Inflammatory macrophage (primary cell): Measurements from ENCODE around the gene NUP93.
A peak's percentile ranks its signal among the peaks of the same experiment; 100 is the strongest.
"Not testable (repeated sequence)": the region's sequence is repeated elsewhere in the genome, so short reads cannot be mapped to it uniquely, and the experiment has no call there.

Source experiments
- DNase-seq, 2 donors: peaks; one replicate each; pipeline ENCODE4 v3.0.0-alpha.2; 2020 to 2022

NUP93 gene

DNA sequence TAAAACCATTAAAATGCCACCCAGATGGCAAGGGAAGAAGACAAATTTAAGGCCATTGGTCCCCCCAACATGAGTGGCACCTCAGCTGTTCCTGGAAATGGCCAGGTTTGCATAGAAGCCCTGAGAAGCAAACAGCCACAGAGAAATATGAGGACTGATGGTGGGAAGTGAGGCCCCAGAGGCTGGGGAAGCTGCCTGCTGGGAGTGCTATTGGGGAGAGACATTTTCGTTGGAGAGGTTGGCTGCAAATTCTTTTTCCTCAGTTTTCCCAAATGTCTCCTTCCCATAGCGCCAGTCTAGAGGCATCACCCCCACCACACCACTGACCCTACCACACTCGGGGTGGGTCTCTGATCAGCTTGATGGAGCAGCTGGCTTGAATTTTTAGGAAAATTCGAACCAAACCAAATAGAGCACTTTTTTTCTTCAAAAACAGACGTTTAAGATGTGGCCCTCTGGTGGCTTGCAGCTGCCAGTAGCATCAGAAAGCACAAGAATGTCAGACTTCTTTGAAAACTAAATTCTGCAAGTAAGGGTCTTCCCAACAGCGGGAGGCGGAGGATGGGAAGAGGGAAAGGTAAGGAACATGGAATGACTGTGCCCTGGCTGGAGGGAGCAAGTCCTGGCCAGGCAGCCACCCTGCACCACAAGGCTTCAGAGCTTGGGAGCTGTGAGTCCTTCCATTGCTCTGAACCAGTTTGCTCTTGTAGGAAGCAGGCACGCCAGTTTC is 121.9 kb downstream of the NUP93 start:
- no peak for DNase-seq

DNA sequence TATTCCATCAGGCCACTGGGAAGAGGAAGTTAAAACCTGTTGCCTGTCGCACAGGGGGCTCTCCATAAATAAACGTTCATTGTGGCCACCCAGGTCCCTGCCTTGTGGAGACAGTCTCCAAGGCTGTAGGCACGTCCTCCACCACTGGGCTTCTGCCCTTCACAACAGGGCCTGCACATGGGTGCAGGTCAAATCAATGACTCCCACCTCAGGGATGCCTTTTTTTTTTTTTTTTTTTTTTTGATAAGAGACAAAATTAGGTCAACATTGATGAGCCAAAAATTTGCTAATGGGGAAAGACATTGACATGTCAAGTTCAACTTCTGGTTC is 122.4 kb downstream of the NUP93 start:
- DNase-seq: no peak

DNA sequence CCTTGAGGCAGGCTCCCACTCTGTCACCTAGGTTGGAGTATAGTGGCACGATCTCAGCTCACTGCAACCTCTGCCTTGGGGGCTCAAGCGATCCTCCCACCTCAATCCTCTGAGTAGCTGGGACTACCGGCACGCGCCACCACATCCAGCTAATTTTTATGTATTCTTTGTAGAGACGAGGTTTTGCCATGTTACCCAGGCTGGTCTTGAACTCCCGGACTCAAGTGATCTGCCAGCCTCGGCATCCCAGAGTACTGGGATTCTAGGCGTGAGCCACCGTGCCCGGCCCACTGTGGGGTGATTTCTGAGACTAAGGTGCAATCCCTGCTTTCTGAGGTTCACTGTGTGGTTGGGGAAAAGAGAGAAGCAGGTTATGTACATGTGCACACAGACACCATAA is 123.0 kb downstream of the NUP93 start:
- DNase-seq: no peak

- no peak for DNase-seq
Measured at GRCh38 chr16:56855201-56855600, 125.3 kb downstream of the NUP93 start.

DNA sequence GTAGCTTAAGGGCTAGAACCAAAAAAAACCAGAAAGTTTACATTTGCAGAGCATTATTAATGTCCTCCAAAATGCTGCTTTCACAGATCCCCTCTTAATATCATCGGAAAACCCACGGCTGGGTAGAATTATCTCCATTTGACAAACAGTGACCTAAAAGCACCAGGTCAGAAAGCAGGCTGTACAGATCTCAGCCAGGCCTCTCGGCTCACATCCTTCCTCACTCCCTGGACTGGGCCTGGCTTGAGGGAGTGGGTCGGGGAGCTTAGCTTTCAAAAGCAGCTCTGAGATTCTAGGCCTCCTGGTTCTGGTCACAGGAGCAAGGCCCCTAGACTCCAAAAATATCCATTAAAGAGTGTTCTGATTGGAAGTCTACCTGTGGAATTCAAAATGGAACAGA is 126.0 kb downstream of the NUP93 start:
- no peak for DNase-seq

- peak in 1 of 2 donors; percentile 11 for DNase-seq
Measured at GRCh38 chr16:56856876-56857447, 127.0 kb downstream of the NUP93 start.

GRCh38 chr16:56858374-56858773 is 128.4 kb downstream of the NUP93 start:
- peak; percentile 59 to 69 for DNase-seq

GRCh38 chr16:56859636-56860035 is 129.7 kb downstream of the NUP93 start:
- no peak for DNase-seq

DNA sequence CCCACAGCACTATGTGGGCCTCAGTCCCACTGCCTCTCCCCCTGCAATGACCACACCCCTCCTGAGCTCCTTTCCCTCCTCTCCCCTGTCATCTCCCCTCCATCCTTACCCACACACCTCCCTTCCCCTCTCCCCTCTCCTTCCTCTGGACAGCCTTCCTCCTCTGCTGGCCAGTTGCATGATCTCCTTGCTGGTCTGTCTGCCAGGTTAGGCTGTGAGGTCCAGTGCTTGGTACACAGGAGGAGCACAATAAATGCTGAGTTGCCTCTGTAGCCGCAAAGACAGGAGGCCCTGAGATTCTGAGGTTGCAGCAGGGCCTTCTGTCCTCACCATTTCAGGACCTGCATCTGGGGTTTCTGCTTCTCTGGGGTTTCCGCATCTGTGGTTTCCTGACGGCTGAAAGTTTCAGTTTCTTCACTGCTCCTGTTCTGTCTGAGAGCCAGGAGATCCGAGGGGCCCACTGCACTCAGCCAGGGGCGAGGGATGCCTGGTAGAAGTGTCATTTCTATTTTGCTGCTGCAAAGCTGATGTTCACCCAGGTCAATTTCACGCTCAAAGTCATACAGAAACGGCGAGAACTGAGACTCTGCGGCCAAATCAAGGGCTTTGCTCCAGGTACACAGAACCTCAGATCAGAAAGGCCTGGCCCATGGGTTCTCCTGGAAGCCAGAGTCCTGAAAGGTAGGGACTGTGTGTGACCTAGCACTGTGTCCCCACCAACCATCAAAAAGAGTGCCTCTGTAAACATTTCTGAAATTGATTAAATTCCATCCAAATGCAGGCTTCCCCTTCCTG is 130.5 kb downstream of the NUP93 start:
- DNase-seq: peak in 1 of 2 donors; percentile 41

- no peak for DNase-seq
Measured at GRCh38 chr16:56861092-56861610, 131.2 kb downstream of the NUP93 start.

- DNase-seq: no peak
Measured at GRCh38 chr16:56861756-56862155, 131.8 kb downstream of the NUP93 start.

DNA sequence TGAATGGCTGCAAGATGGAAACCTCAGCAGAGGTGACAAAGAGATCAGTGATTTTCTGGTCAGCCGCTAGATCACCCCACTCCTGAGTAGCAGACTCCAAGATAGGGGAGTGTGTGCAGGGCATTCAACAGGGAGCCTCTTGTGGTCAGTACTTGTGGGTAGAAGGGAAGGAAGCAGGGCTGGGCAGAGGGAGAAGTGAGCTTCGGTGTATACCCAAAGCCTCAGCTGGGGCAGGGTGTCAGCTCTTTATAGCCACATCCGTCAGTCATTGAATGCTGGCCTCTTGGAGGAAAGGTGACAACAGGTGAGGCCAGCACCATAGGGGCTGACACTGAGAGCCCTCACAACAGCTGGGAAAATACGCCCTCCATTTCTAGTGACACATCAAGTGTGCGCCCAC is 132.8 kb downstream of the NUP93 start:
- DNase-seq: peak; percentile 39 to 56

DNA sequence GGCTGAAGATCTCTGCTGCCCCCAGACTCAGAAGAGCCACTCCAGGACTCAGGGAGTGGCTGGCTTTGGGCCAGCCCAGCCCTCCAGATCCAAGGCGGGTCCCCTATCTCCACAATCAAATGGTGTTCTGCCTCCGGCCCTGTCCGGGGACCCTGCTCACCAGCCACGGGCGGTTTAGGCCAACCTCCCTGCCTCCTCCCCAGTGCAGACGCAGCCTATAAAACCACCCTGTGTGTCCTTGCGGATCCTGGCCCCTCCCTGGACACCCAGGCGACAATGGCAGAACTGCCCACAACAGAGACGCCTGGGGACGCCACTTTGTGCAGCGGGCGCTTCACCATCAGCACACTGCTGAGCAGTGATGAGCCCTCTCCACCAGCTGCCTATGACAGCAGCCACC is 135.0 kb downstream of the NUP93 start, which contains the start of gene SLC12A3:
SLC12A3 (plus strand) TSS at position 248 of the 400 bp plus-strand sequence; CDS start at position 277, 29 bp downstream.
- DNase-seq: no peak

GRCh38 chr16:56865394-56866062 is 135.6 kb downstream of the NUP93 start:
- no peak for DNase-seq

GRCh38 chr16:56866955-56867830 is 137.3 kb downstream of the NUP93 start:
- DNase-seq: peak; percentile 73 to 74

DNA sequence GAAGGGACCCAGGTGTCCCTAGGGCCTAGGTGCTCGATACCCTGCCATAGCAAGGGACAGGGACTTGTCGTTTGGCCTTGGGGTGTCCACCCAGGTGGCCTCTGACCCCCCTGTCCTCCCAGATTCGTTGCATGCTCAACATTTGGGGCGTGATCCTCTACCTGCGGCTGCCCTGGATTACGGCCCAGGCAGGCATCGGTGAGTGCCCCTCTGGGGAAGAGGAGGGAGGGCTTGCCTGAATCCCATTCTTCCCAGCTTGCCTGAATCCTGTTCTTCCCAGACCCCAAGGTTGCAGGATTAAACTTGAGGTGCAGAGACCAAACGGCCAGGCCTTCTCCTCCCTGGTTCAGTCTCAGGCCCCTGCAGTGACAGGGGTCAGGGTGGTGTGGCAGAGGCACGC is 138.2 kb downstream of the NUP93 start:
- DNase-seq: no peak

GRCh38 chr16:56868766-56869165 is 138.8 kb downstream of the NUP93 start:
- not testable (repeated sequence) for DNase-seq

GRCh38 chr16:56869513-56870275 is 139.8 kb downstream of the NUP93 start:
- peak; percentile 41 to 50 for DNase-seq

DNA sequence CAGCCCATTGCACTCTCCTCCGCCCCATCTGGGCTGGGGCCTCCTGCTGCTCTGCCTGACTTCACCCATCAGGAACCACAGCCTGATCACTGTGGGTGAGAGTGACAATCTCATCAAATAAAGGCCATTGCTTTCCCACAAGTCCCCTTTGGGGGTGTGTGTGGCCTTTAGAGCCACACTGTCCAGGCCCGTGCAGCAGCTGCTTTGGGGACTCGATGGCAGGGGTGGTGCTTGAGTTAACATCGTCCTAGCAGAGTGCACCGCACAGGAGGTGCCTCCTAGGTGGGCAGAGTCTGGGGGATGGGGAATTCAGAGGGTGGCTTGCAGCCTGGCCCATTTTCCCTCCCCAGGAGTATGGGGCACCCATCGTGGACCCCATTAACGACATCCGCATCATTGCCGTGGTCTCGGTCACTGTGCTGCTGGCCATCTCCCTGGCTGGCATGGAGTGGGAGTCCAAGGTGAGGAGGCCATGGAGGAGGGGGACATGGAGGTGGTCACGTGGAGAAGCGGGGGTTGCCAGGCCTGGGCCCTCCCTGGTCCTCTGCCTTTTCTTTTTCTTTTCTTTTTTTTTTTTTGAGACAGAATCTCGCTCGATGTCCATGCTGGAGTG is 140.5 kb downstream of the NUP93 start:
- DNase-seq: no peak

GRCh38 chr16:56871172-56871593 is 141.3 kb downstream of the NUP93 start:
- peak; percentile 44 to 68 for DNase-seq
